GM12878 (cell line): ENCODE data around the gene ACTL8. TPM values are rescaled to one million over a fixed set of nuclear protein-coding genes. Genes with fewer than 3 reads are reported as not detected.

Experiments
- ATAC-seq: fragments of 200-7000 bp; cut with Tn5 transposase; 3 replicates; pipeline ENCODE4 v1.9.1; 2020; ENCODE audit warnings: mild to moderate bottlenecking, moderate library complexity
- BruUV-seq: library from RNA; stranded (reverse); fragments of 400-500 nt; replicated peaks from 2 replicates; lab custom pipeline; 2021; lab: Mats Ljungman, UMichigan
- CTCF ChIA-PET: fragments of 300-600 bp; sonication (Branson Sonifier 250); formaldehyde crosslinking; extraction: SDS; loops from one replicate; lab custom pipeline; 2021; ENCODE audit warnings: inconsistent platforms; lab: Yijun Ruan, JAX
- POLR2A ChIA-PET: fragments of 350-600 bp; formaldehyde crosslinking; extraction: SDS; loops from one replicate; lab custom pipeline; 2021; ENCODE audit warnings: inconsistent platforms; lab: Charles Lee
- RAD21 ChIA-PET: fragments of 300-600 bp; sonication (Branson Sonifier 250); formaldehyde crosslinking; loops from one replicate; lab custom pipeline; 2023; ENCODE audit warnings: antibody characterized with exemption; ENCODE audit not compliant: unreplicated experiment; lab: Charles Lee
- SMC1A ChIA-PET: fragments of 300-600 bp; sonication (Branson Sonifier 250); formaldehyde crosslinking; loops from one replicate; lab custom pipeline; 2023; ENCODE audit not compliant: unreplicated experiment, uncharacterized antibody; lab: Charles Lee
- DNase-seq: peaks from one replicate; pipeline ENCODE4 v3.0.0-alpha.2; 2011; ENCODE audit warnings: low read depth, low spot score
- FAIRE-seq: peaks from 3 replicates; lab custom pipeline; 2011; peaks lifted over from hg19 to GRCh38; lab: Jason Lieb, UNC
- H2AFZ ChIP-seq: 2 replicates; pipeline ENCODE4 v1.6.0; 2011; ENCODE audit warnings: low read depth, low read length, control low read depth; ENCODE audit not compliant: control insufficient read depth
- H3K27ac ChIP-seq: 2 replicates; pipeline ENCODE4 v1.5.1; 2011; ENCODE audit warnings: control low read depth; ENCODE audit not compliant: control insufficient read depth, insufficient read depth
- H3K27me3 ChIP-seq, 2 experiments: replicated peaks in 1 of 2; 2 replicates each; pipeline versions ENCODE4 v1.6.0 to v1.6.1; 2011; ENCODE audit warnings: low read length in 1 of 2; ENCODE audit not compliant: control insufficient read depth in 2 of 2, insufficient read depth in 2 of 2
- H3K36me3 ChIP-seq, 2 experiments: 2 replicates each; pipeline ENCODE4 v1.5.1; 2011; ENCODE audit warnings: low read length in 1 of 2; ENCODE audit not compliant: control insufficient read depth in 2 of 2, insufficient read depth in 2 of 2
- H3K4me1 ChIP-seq: 2 replicates; pipeline ENCODE4 v1.6.1; 2011; ENCODE audit warnings: mild to moderate bottlenecking, low read length, moderate library complexity, mixed read lengths; ENCODE audit not compliant: control insufficient read depth, insufficient read depth
- H3K4me2 ChIP-seq: 2 replicates; pipeline ENCODE4 v1.6.0; 2011; ENCODE audit warnings: control low read depth; ENCODE audit not compliant: control insufficient read depth, insufficient read depth
- H3K4me3 ChIP-seq: fragments of 200-600 bp; sonication (generic); 2 replicates; pipeline ENCODE4 v1.5.1; 2016
- H3K79me2 ChIP-seq: 2 replicates; pipeline ENCODE4 v1.6.0; 2011; ENCODE audit warnings: low read length; ENCODE audit not compliant: control insufficient read depth, insufficient read depth
- H3K9ac ChIP-seq: 2 replicates; pipeline ENCODE4 v1.8.0; 2011; ENCODE audit warnings: low read length, control low read depth, mixed read lengths; ENCODE audit not compliant: control insufficient read depth, insufficient read depth
- H3K9me3 ChIP-seq: replicated peaks from 3 replicates; pipeline ENCODE4 v1.5.1; 2011; ENCODE audit warnings: mild to moderate bottlenecking, low read length; ENCODE audit not compliant: control insufficient read depth, insufficient read depth
- H4K20me1 ChIP-seq: 2 replicates; pipeline ENCODE4 v1.6.0; 2011; ENCODE audit not compliant: control insufficient read depth, insufficient read depth
- CHD2 ChIP-seq: IDR thresholded peaks from 2 replicates; pipeline ENCODE4 v1.6.1; 2011; ENCODE audit warnings: low read depth, low read length, improper control_type of control experiment, borderline replicate concordance
- EED ChIP-seq: sonication (generic); IDR thresholded peaks from 2 replicates; pipeline ENCODE4 v1.6.1; 2016; ENCODE audit warnings: antibody characterized with exemption, low read depth
- FOXK2 ChIP-seq: fragments of 450-650 bp; IDR thresholded peaks from 2 replicates; pipeline ENCODE4 v1.6.1; 2017; ENCODE audit warnings: mild to moderate bottlenecking, moderate library complexity
- IKZF1 ChIP-seq: fragments of 450-650 bp; conservative IDR thresholded peaks from 2 replicates; pipeline ENCODE4 v1.6.1; 2017; ENCODE audit warnings: antibody characterized with exemption, mild to moderate bottlenecking
- JUNB ChIP-seq: IDR thresholded peaks from 2 replicates; pipeline ENCODE4 v1.6.1; 2016; ENCODE audit warnings: antibody characterized with exemption, mild to moderate bottlenecking
- MXI1 ChIP-seq: fragments of 150-350 bp; IDR thresholded peaks from 2 replicates; pipeline ENCODE4 v1.6.1; 2011; ENCODE audit warnings: low read depth, mild to moderate bottlenecking, inconsistent platforms, low read length, improper control_type of control experiment
- RBBP5 ChIP-seq: fragments of 200-600 bp; sonication (generic); conservative IDR thresholded peaks from 2 replicates; pipeline ENCODE4 v1.6.1; 2016
- RCOR1 ChIP-seq: conservative IDR thresholded peaks from 2 replicates; pipeline ENCODE4 v1.6.1; 2012; ENCODE audit warnings: low read depth, low read length, improper control_type of control experiment
- RELA ChIP-seq: fragments of 450-650 bp; IDR thresholded peaks from 2 replicates; pipeline ENCODE4 v1.8.0; 2014; ENCODE audit warnings: borderline replicate concordance; ENCODE audit not compliant: partially characterized antibody
- SMARCA5 ChIP-seq: fragments of 450-650 bp; IDR thresholded peaks from 2 replicates; pipeline ENCODE4 v1.6.1; 2017; ENCODE audit warnings: mild to moderate bottlenecking
- SPI1 ChIP-seq: IDR thresholded peaks from 2 replicates; pipeline ENCODE4 v1.6.1; 2011; ENCODE audit warnings: low read depth, mild to moderate bottlenecking, low read length, moderate library complexity, borderline replicate concordance; ENCODE audit not compliant: insufficient read depth
- SREBF2 ChIP-seq: IDR thresholded peaks from 2 replicates; pipeline ENCODE4 v1.6.1; 2012; ENCODE audit warnings: mild to moderate bottlenecking, low read length
- STAT1 ChIP-seq: fragments of 450-650 bp; conservative IDR thresholded peaks from 2 replicates; pipeline ENCODE4 v1.6.1; 2014; ENCODE audit warnings: antibody characterized with exemption, mild to moderate bottlenecking
- SUPT20H ChIP-seq: IDR thresholded peaks from 2 replicates; pipeline ENCODE4 v1.6.1; 2011; ENCODE audit warnings: low read depth, mild to moderate bottlenecking, low read length, moderate library complexity, borderline replicate concordance; ENCODE audit not compliant: control insufficient read depth
- TARDBP ChIP-seq: IDR thresholded peaks from 2 replicates; pipeline ENCODE4 v1.6.1; 2016; ENCODE audit warnings: borderline replicate concordance
- ZNF207 ChIP-seq: fragments of 450-650 bp; IDR thresholded peaks from 2 replicates; pipeline ENCODE4 v1.6.1; 2014; ENCODE audit warnings: antibody characterized with exemption, mild to moderate bottlenecking, borderline replicate concordance
- WGBS: methylation state at CpG from one replicate; pipeline ENCODE4 v1.1.6; 2016; ENCODE audit warnings: low lambda C conversion rate; ENCODE audit not compliant: insufficient replicate concordance, insufficient coverage; ENCODE audit errors: missing lambda C conversion rate; 5-methylcytosine and 5-hydroxymethylcytosine counted together
- in situ Hi-C: fragments of 300-500 bp; cut with MboI; formaldehyde crosslinking; loops from 9 replicates; pipeline ENCODE4 v1.14.3; 2018; ENCODE audit warnings: mixed read lengths
- intact Hi-C: fragments of 100-400 bp; cut with micrococcal nuclease; formaldehyde crosslinking; loops from one replicate; pipeline ENCODE4 v1.14.2; 2022; ENCODE audit not compliant: unreplicated experiment
- polyA plus RNA-seq, 11 experiments: library from polyadenylated mRNA; depleted of rRNA in 4 of 11; unstranded in 6 of 11; stranded (reverse) in 5 of 11; fragments of >200 nt; fragmentation: Nextera tagmentation in 4 of 11; fragmentation: Illumina TruSeq in 1 of 11; extraction: Ambion mirVana in 4 of 11; extraction: Trizol in 1 of 11; gene quantifications; 1 replicate in 1 of 11; 2 replicates in 10 of 11; pipeline versions ENCODE4 v1.2.1 to v1.2.3, GENCODE V29; 2011 to 2016; ENCODE audit warnings: inconsistent platforms in 2 of 11, missing spikeins in 2 of 11, low read depth in 1 of 11
- total RNA-seq, 4 experiments: library from RNA; depleted of rRNA in 3 of 4; stranded (reverse); fragments of >200 nt in 3 of 4; fragmentation: Illumina TruSeq in 1 of 4; extraction: Trizol in 1 of 4; gene quantifications; 2 replicates each; pipeline versions ENCODE4 v1.2.1 to v1.2.3, GENCODE V29; 2013 to 2021
- TF ChIP-seq, protein P1 (sequence below): fragments of 450-650 bp; IDR thresholded peaks from 2 replicates; pipeline ENCODE4 v1.6.1; 2016; ENCODE audit warnings: mild to moderate bottlenecking
- TF ChIP-seq, protein P2 (sequence below): IDR thresholded peaks from 2 replicates; pipeline ENCODE4 v1.6.1; 2011; ENCODE audit warnings: low read depth, mild to moderate bottlenecking, low read length, moderate library complexity, borderline replicate concordance; ENCODE audit errors: extremely low read depth
- TF ChIP-seq, protein P3 (sequence below): IDR thresholded peaks from 2 replicates; pipeline ENCODE4 v1.6.1; 2012; ENCODE audit warnings: mild to moderate bottlenecking, low read depth, low read length

Gene ACTL8
- total and polyA plus RNA-seq, 10 of the 15 experiments (the other 5 are each of a cell fraction or from before 2014, with no cell fraction given): 0.05 to 0.27 TPM; not detected in 8

DNA sequence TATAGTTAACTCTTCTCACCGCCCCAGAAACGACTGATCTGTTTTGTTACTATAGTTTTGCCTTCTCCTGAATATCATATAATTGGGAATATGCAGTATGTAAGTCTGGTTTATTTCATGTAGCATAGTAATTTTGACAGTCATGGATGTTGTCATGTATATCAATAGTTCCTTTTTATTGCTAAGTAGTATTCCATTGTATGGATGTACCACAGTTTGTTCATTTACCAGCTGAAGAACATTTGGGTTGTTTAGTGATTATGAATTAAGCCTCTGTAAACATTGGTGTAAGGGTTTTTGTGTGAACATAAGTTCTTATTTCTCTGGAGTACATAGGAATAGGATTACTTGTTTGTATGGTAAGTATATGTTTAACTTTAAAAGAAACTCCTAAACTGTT lies 55.5 kb downstream of the ACTL8 start:
- RAD21 ChIA-PET: no interaction called here
- no TSS peak for BruUV-seq
- 37% methylated on average over 2 of the region's 2 CpGs for WGBS
- intact Hi-C loops (no loop called here), in situ Hi-C loops (no loop called here)
- H3K9ac ChIP-seq: no peak overlapping the region
- H3K27ac ChIP-seq: no peak overlapping the region
- H3K4me3 ChIP-seq: no peak overlapping the region
- no peak overlapping the region for H3K4me2 ChIP-seq
- SMC1A ChIA-PET: no interaction called here
- no peaks in the 10 kb centered on the region for H3K4me1 ChIP-seq
- peak; percentile 18 for FAIRE-seq
- H4K20me1 ChIP-seq: no peaks in the 10 kb centered on the region
- H3K9me3 ChIP-seq: no peaks in the 10 kb centered on the region
- no peaks in the 10 kb centered on the region for H3K79me2 ChIP-seq
- POLR2A ChIA-PET: no interaction called here
- H3K27me3 ChIP-seq: no peaks in the 10 kb centered on the region
- no peak overlapping the region for H2AFZ ChIP-seq
- no peak for ATAC-seq
- no peak for DNase-seq
- H3K36me3 ChIP-seq: no peaks in the 10 kb centered on the region
- CTCF ChIA-PET: no interaction called here
- TF ChIP-seq SREBF2 (no peak), EED (no peak), SPI1 (no peak), RELA (no peak), STAT1 (no peak), RBBP5 (no peak), TARDBP (no peak), RCOR1 (no peak), SUPT20H (no peak), IKZF1 (no peak), MXI1 (no peak), ZNF207 (no peak), CHD2 (no peak), FOXK2 (no peak), JUNB (no peak), SMARCA5 (no peak)
- TF ChIP-seq, protein P1, sequence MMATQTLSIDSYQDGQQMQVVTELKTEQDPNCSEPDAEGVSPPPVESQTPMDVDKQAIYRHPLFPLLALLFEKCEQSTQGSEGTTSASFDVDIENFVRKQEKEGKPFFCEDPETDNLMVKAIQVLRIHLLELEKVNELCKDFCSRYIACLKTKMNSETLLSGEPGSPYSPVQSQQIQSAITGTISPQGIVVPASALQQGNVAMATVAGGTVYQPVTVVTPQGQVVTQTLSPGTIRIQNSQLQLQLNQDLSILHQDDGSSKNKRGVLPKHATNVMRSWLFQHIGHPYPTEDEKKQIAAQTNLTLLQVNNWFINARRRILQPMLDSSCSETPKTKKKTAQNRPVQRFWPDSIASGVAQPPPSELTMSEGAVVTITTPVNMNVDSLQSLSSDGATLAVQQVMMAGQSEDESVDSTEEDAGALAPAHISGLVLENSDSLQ: no peak
- TF ChIP-seq, protein P2, sequence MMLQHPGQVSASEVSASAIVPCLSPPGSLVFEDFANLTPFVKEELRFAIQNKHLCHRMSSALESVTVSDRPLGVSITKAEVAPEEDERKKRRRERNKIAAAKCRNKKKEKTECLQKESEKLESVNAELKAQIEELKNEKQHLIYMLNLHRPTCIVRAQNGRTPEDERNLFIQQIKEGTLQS: no peak
- TF ChIP-seq, protein P3, sequence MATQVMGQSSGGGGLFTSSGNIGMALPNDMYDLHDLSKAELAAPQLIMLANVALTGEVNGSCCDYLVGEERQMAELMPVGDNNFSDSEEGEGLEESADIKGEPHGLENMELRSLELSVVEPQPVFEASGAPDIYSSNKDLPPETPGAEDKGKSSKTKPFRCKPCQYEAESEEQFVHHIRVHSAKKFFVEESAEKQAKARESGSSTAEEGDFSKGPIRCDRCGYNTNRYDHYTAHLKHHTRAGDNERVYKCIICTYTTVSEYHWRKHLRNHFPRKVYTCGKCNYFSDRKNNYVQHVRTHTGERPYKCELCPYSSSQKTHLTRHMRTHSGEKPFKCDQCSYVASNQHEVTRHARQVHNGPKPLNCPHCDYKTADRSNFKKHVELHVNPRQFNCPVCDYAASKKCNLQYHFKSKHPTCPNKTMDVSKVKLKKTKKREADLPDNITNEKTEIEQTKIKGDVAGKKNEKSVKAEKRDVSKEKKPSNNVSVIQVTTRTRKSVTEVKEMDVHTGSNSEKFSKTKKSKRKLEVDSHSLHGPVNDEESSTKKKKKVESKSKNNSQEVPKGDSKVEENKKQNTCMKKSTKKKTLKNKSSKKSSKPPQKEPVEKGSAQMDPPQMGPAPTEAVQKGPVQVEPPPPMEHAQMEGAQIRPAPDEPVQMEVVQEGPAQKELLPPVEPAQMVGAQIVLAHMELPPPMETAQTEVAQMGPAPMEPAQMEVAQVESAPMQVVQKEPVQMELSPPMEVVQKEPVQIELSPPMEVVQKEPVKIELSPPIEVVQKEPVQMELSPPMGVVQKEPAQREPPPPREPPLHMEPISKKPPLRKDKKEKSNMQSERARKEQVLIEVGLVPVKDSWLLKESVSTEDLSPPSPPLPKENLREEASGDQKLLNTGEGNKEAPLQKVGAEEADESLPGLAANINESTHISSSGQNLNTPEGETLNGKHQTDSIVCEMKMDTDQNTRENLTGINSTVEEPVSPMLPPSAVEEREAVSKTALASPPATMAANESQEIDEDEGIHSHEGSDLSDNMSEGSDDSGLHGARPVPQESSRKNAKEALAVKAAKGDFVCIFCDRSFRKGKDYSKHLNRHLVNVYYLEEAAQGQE: no peak
